ENCODE data around the gene NR2F1-AS1.

NR2F1-AS1 gene

GRCh38 chr5:93579692-93580062 lies 1.3 kb downstream of the NR2F1-AS1 start:
- no peak for TF ChIP-seq CTCF (IDR thresholded peaks at IDR 0.05)

GRCh38 chr5:93578813-93579691 lies 2.0 kb downstream of the NR2F1-AS1 start:
- TF ChIP-seq CTCF (IDR thresholded peaks at IDR 0.05): no peak

DNA sequence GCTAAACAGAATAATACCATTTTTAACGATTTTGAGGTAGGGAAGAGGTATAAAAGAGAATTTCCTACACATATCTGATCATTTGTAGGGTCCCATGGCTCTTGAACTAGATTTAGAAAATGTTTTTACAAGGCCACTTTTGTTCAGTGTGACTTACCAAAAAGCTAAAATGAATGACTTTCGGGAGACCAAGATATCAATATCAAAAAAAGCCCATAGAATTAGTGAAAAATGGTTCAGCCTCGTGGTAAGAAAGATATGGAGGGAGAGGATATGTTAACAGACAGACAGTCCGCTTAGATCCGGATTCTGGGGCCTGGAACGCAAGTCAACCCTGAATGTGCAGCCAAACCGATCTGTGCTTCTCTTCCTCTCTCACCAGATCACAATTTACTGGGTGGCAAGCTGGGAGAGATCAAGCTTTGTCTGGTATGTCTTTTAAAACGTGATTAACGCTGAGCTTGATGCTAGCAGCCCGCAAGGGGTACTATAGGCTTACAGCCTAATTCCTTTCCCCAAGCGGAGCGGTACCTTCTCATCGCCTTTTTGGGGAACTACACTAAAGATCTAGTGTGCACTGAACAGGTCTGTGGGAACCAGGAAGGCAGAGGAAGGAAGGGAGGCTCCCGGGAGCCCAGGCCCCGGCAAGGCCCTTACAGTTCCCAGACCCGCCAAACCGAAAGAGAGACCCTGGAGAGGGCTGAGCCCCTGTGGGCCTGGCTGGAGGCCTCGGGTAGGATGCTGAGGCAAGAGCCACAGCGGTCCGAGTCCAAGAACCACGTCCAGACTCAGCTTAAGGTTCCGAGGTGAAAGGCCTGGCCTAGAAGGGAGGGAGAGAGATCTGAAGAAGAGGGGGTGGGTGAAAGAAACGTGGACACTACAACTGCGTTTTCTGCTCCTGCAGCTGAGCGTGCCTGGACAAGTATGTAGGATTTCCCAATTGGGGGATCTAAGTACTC lies 2.9 kb downstream of the NR2F1-AS1 start:
- no peak for TF ChIP-seq CTCF (IDR thresholded peaks at IDR 0.05)

- TF ChIP-seq CTCF (IDR thresholded peaks at IDR 0.05): no peak
Observed at GRCh38 chr5:93576994-93577853, 3.8 kb downstream of the NR2F1-AS1 start.

- TF ChIP-seq CTCF (IDR thresholded peaks at IDR 0.05): no peak
Observed at GRCh38 chr5:93575461-93576414, 5.3 kb downstream of the NR2F1-AS1 start.

GRCh38 chr5:93574491-93575305 lies 6.3 kb downstream of the NR2F1-AS1 start:
- no peak for TF ChIP-seq CTCF (IDR thresholded peaks at IDR 0.05)
